HUES64 (cell line): Measurements from ENCODE around the gene DLGAP1.

ENCODE experiments used
- H3K27ac ChIP-seq: 2 replicates; pipeline ENCODE4 v1.7.0; 2013; ENCODE audit warnings: low read depth, low read length, inconsistent platforms
- H3K27me3 ChIP-seq: 2 replicates; pipeline ENCODE4 v1.6.1; 2013; ENCODE audit warnings: mild to moderate bottlenecking, low read length; ENCODE audit not compliant: insufficient read depth
- H3K36me3 ChIP-seq: 2 replicates; pipeline ENCODE4 v1.6.1; 2013; ENCODE audit warnings: mild to moderate bottlenecking, low read length; ENCODE audit not compliant: insufficient read depth
- H3K4me1 ChIP-seq: 2 replicates; pipeline ENCODE4 v1.6.1; 2013; ENCODE audit warnings: mild to moderate bottlenecking, low read length, moderate library complexity; ENCODE audit not compliant: insufficient read depth
- H3K4me3 ChIP-seq: 2 replicates; pipeline ENCODE4 v1.5.1; 2013; ENCODE audit warnings: mild to moderate bottlenecking, low read length, moderate library complexity
- H3K9ac ChIP-seq: 2 replicates; pipeline ENCODE4 v1.6.1; 2013; ENCODE audit warnings: mild to moderate bottlenecking, low read depth, low read length
- H3K9me3 ChIP-seq: 2 replicates; pipeline ENCODE4 v1.6.1; 2013; ENCODE audit warnings: low read depth, low read length; ENCODE audit not compliant: insufficient read depth
- whole genome bisulfite sequencing: fragments of 150-250, 120-280 bp; methylation state at CpG from one replicate; pipeline ENCODE4 v1.1.7; 2013; ENCODE audit warnings: missing lambda C conversion rate; 5-methylcytosine and 5-hydroxymethylcytosine counted together

Gene DLGAP1

DNA sequence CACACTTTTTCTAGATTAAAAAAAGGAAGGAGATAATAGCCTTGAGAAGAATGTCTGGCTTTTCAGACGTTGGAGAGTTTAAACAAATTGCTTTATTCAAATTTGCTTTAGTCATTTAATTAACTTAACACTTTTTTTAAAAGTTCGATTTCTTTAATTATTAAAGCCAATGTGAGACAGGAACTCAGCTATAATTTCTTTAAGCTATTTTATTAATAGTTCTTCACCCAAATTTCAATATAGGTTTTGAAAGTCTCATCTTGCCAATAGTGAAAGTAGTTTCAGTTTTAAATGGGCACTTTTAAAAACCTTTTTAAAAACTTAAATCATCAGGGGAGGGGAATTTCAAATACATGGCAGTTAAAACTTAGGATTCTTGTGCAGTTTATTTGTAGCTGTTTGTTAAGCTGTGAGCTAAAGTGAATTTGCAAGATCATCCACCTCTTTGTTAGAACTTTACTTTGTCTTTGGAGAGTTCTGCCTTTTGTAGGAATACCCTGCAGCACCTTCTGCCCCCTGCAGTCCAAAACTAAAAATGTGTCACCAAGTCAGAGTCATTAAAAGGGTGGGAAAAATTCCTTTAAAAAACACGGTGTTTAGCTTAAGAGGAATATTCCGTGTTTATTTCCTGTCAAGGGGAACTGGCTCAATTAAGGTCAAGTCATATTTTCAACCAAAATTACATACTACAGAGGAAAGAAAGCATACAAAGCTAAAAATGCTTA is 1000.6 kb downstream of the DLGAP1 start:
- Histone ChIP-seq H3K9ac (peak overlapping the region; percentile 90), H3K27me3 (no peaks in the 10 kb centered on the region), H3K36me3 (peaks cover 48% of the 10 kb centered on the region), H3K9me3 (no peaks in the 10 kb centered on the region), H3K4me1 (peaks cover 54% of the 10 kb centered on the region), H3K4me3 (peak overlapping the region; percentile 87), H3K27ac (peak overlapping the region; percentile 93)
- WGBS: 0% methylated on average over 2 of the region's 4 CpGs

DNA sequence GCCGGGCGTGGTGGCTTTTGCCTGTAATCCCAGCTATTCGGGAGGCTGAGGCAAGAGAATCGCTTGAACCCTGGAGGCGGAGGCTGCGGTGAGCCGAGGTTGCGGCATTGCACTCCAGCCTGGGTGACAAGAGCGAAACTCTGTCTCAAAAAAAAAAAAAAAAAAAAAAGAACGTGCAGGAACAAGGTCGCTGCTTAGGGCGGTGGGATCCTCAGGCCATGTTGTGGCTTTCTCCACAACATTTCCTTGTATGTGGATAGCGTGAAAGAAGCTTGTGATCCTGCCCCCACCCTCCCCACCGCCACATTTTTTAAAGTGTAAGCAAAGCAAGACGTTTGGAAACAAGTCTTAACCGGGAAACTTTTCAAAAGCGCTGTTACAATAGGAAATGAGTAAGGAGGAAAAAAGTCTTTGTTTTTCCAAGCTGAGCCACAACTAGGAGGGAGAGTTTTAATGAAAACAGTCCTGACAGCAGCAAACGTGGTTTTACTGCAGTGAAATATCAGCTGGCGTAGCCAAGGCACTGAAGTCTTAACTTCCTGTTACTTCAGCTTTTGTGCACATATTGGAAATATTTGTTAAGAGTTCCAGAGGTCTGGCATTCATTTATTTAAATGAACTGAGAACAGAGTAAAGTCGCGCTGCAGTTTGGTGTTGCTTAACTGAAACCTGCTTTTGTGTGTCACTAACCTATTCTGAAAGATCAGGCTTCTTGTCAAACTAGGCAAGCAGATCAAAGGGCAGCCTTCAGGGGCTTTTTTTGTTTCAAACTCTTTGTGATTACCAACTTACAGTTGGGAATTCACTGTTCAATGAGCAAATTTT is 1001.4 kb downstream of the DLGAP1 start:
- Histone ChIP-seq H3K36me3 (peaks cover 41% of the 10 kb centered on the region), H3K27me3 (no peaks in the 10 kb centered on the region), H3K4me1 (peaks cover 48% of the 10 kb centered on the region), H3K9ac (peak overlapping the region; percentile 90), H3K4me3 (peak overlapping the region; percentile 87), H3K9me3 (no peaks in the 10 kb centered on the region), H3K27ac (peak overlapping the region; percentile 93)
- WGBS: 4% methylated on average over 18 of the region's 21 CpGs

DNA sequence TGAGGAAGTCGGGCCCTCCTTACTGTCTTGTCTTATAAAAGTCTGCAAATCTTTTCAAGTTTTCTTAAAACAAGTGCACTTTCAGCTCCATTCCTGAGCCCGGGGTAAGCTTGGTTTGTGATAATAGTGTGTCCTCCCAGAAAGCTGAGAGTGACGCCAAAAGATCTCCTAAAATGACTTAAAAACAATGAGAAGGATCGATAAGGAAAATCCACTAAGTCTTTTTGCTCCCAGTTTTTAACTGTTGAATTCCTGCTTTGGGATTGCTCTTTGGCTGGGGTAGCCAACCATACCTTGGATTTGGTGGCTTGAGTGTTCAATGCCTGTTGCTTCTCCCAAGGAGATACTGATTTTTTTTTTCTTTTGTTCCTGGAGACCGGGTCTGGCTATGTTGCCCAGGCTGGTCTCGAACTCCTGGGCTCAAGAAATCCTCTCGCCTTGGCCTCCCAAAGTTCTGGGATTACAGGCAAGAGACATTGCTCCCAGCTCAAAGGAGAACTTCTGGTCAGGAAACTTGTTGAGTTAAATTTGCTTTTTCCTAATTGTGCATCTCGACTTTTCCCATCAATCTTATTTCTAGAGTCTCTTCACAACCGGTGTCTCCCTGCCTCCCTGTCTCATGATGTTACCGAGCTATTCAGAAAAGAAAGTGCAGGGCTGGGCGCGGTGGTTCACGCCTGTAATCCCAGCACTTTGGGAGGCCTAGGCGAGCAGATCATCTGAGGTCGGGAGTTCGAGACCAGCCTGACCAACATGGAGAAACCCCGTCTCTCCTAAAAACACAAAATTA is 1002.2 kb downstream of the DLGAP1 start:
- Histone ChIP-seq H3K9ac (peak overlapping the region; percentile 90), H3K27ac (peak overlapping the region; percentile 93), H3K4me3 (peak overlapping the region; percentile 87), H3K36me3 (peaks cover 33% of the 10 kb centered on the region), H3K9me3 (no peaks in the 10 kb centered on the region), H3K27me3 (no peaks in the 10 kb centered on the region), H3K4me1 (peaks cover 40% of the 10 kb centered on the region)
- 3% methylated on average over 17 of the region's 17 CpGs for WGBS

GRCh38 chr18:3451989-3452749 is 1002.9 kb downstream of the DLGAP1 start:
- H3K4me1 ChIP-seq: peaks cover 36% of the 10 kb centered on the region
- H3K27me3 ChIP-seq: no peaks in the 10 kb centered on the region
- H3K36me3 ChIP-seq: peaks cover 25% of the 10 kb centered on the region
- peak overlapping the region; percentile 90 for H3K9ac ChIP-seq
- peak overlapping the region; percentile 93 for H3K27ac ChIP-seq
- no peaks in the 10 kb centered on the region for H3K9me3 ChIP-seq
- WGBS: under 1% methylated on average over 53 of the region's 53 CpGs
- peak overlapping the region; percentile 87 for H3K4me3 ChIP-seq

DNA sequence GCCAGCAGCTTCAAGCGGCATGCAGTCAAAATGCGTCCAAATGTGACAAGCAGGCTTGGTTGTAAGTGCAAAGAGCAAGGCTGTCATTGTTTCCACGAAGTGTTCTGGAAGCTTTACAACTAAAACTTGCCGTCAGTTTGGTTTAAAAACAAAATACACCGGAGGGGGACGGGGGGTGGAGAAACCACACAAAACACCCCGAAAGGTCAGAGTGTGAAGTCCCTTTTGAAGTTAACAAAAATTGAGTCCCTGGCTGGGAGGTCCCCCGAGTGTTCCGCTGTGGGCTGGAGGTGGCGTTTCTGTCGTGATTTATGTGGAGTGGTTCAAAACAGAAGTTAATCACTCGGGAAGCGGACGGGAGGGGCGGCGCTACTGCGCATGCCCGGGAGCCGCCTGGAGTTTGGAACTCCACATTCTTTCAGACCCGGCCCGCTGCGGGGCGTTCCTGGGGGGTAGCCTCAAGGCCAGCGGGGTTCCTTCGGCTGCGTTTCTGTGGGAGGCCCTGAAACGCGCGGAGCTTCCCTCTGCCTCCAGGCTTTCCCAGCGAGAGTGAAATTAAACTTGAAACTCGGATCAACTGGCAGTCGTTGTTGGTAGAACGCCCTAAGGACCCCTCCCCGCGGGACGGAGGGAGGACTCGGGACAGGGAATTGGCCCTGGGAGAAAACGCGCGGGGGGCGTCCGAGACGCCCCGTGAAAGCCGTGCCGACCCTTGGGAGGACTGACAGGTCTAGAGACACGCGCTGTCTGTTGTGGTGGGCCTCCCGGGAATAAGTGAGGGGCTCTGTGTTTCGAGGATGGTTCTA is 1003.7 kb downstream of the DLGAP1 start:
- peaks cover 17% of the 10 kb centered on the region for H3K36me3 ChIP-seq
- H3K4me1 ChIP-seq: peaks cover 36% of the 10 kb centered on the region
- peak overlapping the region; percentile 87 for H3K4me3 ChIP-seq
- under 1% methylated on average over 50 of the region's 50 CpGs for WGBS
- H3K27me3 ChIP-seq: no peaks in the 10 kb centered on the region
- H3K27ac ChIP-seq: peak overlapping the region; percentile 93
- H3K9me3 ChIP-seq: no peaks in the 10 kb centered on the region
- H3K9ac ChIP-seq: peak overlapping the region; percentile 90

GRCh38 chr18:3450799-3451182 is 1004.3 kb downstream of the DLGAP1 start:
- Histone ChIP-seq H3K4me3 (peak overlapping the region; percentile 87), H3K36me3 (peaks cover 11% of the 10 kb centered on the region), H3K27me3 (no peaks in the 10 kb centered on the region), H3K4me1 (peaks cover 35% of the 10 kb centered on the region), H3K27ac (peak overlapping the region; percentile 93), H3K9ac (peak overlapping the region; percentile 90), H3K9me3 (no peaks in the 10 kb centered on the region)
- WGBS: under 1% methylated on average over 16 of the region's 30 CpGs

- Histone ChIP-seq H3K36me3 (0 out of 2 replicates have a peak, but pooled peaks cover 6% of the 10 kb centered on the region), H3K4me3 (peak within 1 kb of the TSS; percentile 87), H3K27me3 (no peaks in the 10 kb centered on the region), H3K9ac (peak within 1 kb of the TSS; percentile 90), H3K9me3 (no peaks in the 10 kb centered on the region), H3K27ac (peak within 1 kb of the TSS; percentile 93), H3K4me1 (peaks cover 31% of the 10 kb centered on the region)
- under 1% methylated on average over 55 of the region's 71 CpGs for WGBS
Observed at GRCh38 chr18:3450012-3450798, 1004.9 kb downstream of the DLGAP1 start, which contains the start of gene TGIF1. TGIF1 (plus strand) TSS chr18:3450172; CDS start chr18:3450490, 318 bp downstream.

DNA sequence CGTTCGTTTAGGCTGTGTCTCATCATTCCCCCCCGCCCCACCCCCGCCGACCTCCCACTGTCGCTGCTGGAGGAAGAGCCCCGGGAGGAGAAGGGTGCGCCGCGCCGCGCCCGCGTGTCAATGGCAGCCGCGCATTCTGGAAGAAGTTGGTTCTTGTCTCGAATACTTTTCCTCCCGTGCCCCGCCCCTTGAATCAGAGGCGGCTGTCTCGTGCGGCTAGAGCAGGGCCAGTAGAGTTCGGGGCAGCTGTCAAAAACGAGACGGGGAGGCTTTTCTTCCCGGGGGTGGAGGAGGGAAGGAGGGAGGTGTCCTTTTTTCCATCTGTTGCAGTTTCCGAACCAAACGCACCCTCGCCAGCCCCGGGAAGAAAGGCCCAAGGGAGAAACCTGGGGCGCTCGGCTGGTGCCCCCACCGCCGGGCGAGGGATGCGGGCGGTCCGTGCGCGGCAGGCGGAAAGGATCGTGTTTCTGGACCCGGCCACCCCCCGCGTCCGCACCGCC is 1005.5 kb downstream of the DLGAP1 start:
- H3K27ac ChIP-seq: peak overlapping the region; percentile 66; the same call in 1 of the 2 replicates
- no peaks in the 10 kb centered on the region for H3K9me3 ChIP-seq
- peak overlapping the region; percentile 87 for H3K4me3 ChIP-seq
- H3K36me3 ChIP-seq: 0 out of 2 replicates have a peak, but pooled peaks cover 6% of the 10 kb centered on the region
- H3K4me1 ChIP-seq: peaks cover 31% of the 10 kb centered on the region
- WGBS: under 1% methylated on average over 45 of the region's 47 CpGs
- H3K9ac ChIP-seq: peak overlapping the region; percentile 59; the same call in 1 of the 2 replicates
- H3K27me3 ChIP-seq: no peaks in the 10 kb centered on the region

- WGBS: under 1% methylated on average over 38 of the region's 38 CpGs
- H3K4me3 ChIP-seq: peak overlapping the region; percentile 87
- 0 out of 2 replicates have a peak, but pooled peaks cover 6% of the 10 kb centered on the region for H3K36me3 ChIP-seq
- H3K9me3 ChIP-seq: no peaks in the 10 kb centered on the region
- H3K27me3 ChIP-seq: no peaks in the 10 kb centered on the region
- H3K9ac ChIP-seq: peak overlapping the region; percentile 69; the same call in 1 of the 2 replicates
- peaks cover 26% of the 10 kb centered on the region for H3K4me1 ChIP-seq
- H3K27ac ChIP-seq: peak overlapping the region; percentile 49; the same call in 1 of the 2 replicates
Observed at GRCh38 chr18:3448838-3449511, 1006.1 kb downstream of the DLGAP1 start.
